Gastroesophageal sphincter (tissue), 3 donors: ENCODE measurements around the gene STN1.

Experiments
- POLR2A ChIP-seq, 2 donors: fragments of 450-650 bp; IDR thresholded peaks; one replicate each; pipeline ENCODE4 v1.6.1; 2017; ENCODE audit warnings: antibody characterized with exemption in 2 of 2, mild to moderate bottlenecking in 2 of 2, moderate library complexity in 1 of 2
- POLR2AphosphoS5 ChIP-seq: sonication (generic); formaldehyde crosslinking; IDR thresholded peaks from one replicate; pipeline ENCODE4 v1.6.1; 2017; ENCODE audit warnings: antibody characterized with exemption
- TF ChIP-seq, protein P1 (sequence below), 4 experiments: fragments of 200-600 bp in 2 of 4; fragments of 450-650 bp in 2 of 4; sonication (generic) in 1 of 4; IDR thresholded peaks; one replicate each; pipeline ENCODE4 v1.5.1; 2017 to 2019; ENCODE audit warnings: antibody characterized with exemption in 4 of 4, mild to moderate bottlenecking in 2 of 4, moderate library complexity in 2 of 4

DNA sequence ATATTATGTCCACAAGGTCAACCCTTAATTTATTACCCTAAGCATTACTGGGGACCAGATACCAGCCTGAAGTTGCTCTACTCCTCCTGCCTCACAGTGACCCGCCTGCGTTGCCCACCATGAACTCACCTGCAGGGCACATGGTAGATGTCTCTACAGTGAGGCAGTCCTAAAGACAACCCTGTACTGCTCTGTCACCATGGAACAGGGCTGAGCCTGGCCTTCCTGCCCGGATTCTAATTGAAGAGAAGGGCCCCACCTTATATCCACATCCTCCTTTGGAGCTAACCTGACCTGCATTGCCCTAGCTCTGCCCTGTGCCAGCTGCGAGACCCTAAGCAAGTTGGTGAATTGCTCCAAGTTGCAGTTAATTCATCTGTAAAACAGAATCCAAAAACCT lies 66.7 kb downstream of the STN1 start:
- TF ChIP-seq POLR2A (IDR thresholded peaks at IDR 0.05) (no peak), POLR2AphosphoS5 (no peak)
- TF ChIP-seq, protein P1, sequence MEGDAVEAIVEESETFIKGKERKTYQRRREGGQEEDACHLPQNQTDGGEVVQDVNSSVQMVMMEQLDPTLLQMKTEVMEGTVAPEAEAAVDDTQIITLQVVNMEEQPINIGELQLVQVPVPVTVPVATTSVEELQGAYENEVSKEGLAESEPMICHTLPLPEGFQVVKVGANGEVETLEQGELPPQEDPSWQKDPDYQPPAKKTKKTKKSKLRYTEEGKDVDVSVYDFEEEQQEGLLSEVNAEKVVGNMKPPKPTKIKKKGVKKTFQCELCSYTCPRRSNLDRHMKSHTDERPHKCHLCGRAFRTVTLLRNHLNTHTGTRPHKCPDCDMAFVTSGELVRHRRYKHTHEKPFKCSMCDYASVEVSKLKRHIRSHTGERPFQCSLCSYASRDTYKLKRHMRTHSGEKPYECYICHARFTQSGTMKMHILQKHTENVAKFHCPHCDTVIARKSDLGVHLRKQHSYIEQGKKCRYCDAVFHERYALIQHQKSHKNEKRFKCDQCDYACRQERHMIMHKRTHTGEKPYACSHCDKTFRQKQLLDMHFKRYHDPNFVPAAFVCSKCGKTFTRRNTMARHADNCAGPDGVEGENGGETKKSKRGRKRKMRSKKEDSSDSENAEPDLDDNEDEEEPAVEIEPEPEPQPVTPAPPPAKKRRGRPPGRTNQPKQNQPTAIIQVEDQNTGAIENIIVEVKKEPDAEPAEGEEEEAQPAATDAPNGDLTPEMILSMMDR (IDR thresholded peaks at IDR 0.05): no peak
